ENCODE data around the gene EPB41. TPM values are rescaled to one million over a fixed set of nuclear protein-coding genes. Genes with fewer than 3 reads are reported as not detected.
"Not testable (repeated sequence)": the region's sequence is repeated elsewhere in the genome, so short reads cannot be mapped to it uniquely, and the experiment has no call there.

EPB41 gene
- polyA plus RNA-seq, 1 of the 3 experiments (the other 2 are of a cell fraction) = 7.4 TPM

GRCh38 chr1:28950449-28950848 is 36.1 kb downstream of the EPB41 start (continued):
- TF ChIP-seq USF1 (IDR thresholded peaks at IDR 0.05; ENCODE audit: borderline replicate concordance, low read depth) = no peak
- no peak for TF ChIP-seq FOSL2 (IDR thresholded peaks at IDR 0.05; ENCODE audit: borderline replicate concordance, low read depth)

GRCh38 chr1:28954126-28954726 is 39.9 kb downstream of the EPB41 start:
- H4K20me1 ChIP-seq (ENCODE audit: insufficient read depth) = no peaks in the 10 kb centered on the region
- ChIA-PET POLR2A (no interaction called here), CTCF (no interaction called here)
- H3F3A ChIP-seq (replicated peaks; ENCODE audit: insufficient read depth) = no peaks in the 10 kb centered on the region
- H3K27ac ChIP-seq (ENCODE audit: low read depth in 2 of 2, low read length in 1 of 2) = no peak overlapping the region
- no peaks in the 10 kb centered on the region for H3K9me2 ChIP-seq
- H3K4me1 ChIP-seq (ENCODE audit: control insufficient read depth in 1 of 2, insufficient read depth in 2 of 2, low read depth in 1 of 2, low read length in 1 of 2) = peaks cover 0 to 11% of the 10 kb centered on the region in 2 experiments; a peak in 2 of 4 replicates
- 52% methylated on average over 2 of the region's 2 CpGs for WGBS (ENCODE audit: low lambda C conversion rate)
- no peak for DNase-seq
- TF ChIP-seq NFIC (IDR thresholded peaks at IDR 0.05; ENCODE audit: borderline replicate concordance) (no peak), EZH2phosphoT487 (IDR thresholded peaks at IDR 0.05; ENCODE audit: borderline replicate concordance, low read depth) (no peak), EP300 (IDR thresholded peaks at IDR 0.05; ENCODE audit: borderline replicate concordance in 1 of 2, low read depth in 1 of 2, low read length in 1 of 2) (no peak), CHD2 (IDR thresholded peaks at IDR 0.05; ENCODE audit: low read length, partially characterized antibody) (no peak), RCOR1 (IDR thresholded peaks at IDR 0.05; ENCODE audit: low read length) (no peak)
- H2AFZ ChIP-seq (ENCODE audit: low read depth) = no peak overlapping the region
- H3K79me2 ChIP-seq (ENCODE audit: insufficient read depth) = no peaks in the 10 kb centered on the region
- H3K4me2 ChIP-seq = no peak overlapping the region
- no peaks in the 10 kb centered on the region for H3K9me3 ChIP-seq
- H3K27me3 ChIP-seq (ENCODE audit: insufficient read depth) = no peaks in the 10 kb centered on the region
- no peaks in the 10 kb centered on the region for H3K36me3 ChIP-seq (replicated peaks in 1 of 2; ENCODE audit: control insufficient read depth in 1 of 2, insufficient read depth in 2 of 2, low read length in 1 of 2)
- no peak overlapping the region for H3K9ac ChIP-seq
- no peak overlapping the region for H3K4me3 ChIP-seq (ENCODE audit: low read depth in 2 of 2, low read length in 1 of 2)

GRCh38 chr1:28956038-28956464 is 41.7 kb downstream of the EPB41 start:
- DNase-seq = no peak
- POLR2A ChIA-PET = no interaction called here

GRCh38 chr1:28962114-28962831 is 47.9 kb downstream of the EPB41 start:
- POLR2A ChIA-PET; H3K9me2 ChIP-seq; DNase-seq; H3K4me2 ChIP-seq; H3K4me1 ChIP-seq (ENCODE audit: control insufficient read depth in 1 of 2, insufficient read depth in 2 of 2, low read depth in 1 of 2, low read length in 1 of 2); CTCF ChIA-PET; H3K9ac ChIP-seq; H4K20me1 ChIP-seq (ENCODE audit: insufficient read depth); H3F3A ChIP-seq (replicated peaks; ENCODE audit: insufficient read depth); H2AFZ ChIP-seq (ENCODE audit: low read depth); H3K27me3 ChIP-seq (ENCODE audit: insufficient read depth); H3K36me3 ChIP-seq (replicated peaks in 1 of 2; ENCODE audit: control insufficient read depth in 1 of 2, insufficient read depth in 2 of 2, low read length in 1 of 2); H3K4me3 ChIP-seq (ENCODE audit: low read depth in 2 of 2, low read length in 1 of 2); H3K79me2 ChIP-seq (ENCODE audit: insufficient read depth); H3K9me3 ChIP-seq; H3K27ac ChIP-seq (ENCODE audit: low read depth in 2 of 2, low read length in 1 of 2): not testable (repeated sequence)
- 96% methylated on average over 13 of the region's 13 CpGs for WGBS (ENCODE audit: low lambda C conversion rate)

More at GRCh38 chr1:28956038-28956464, 41.7 kb downstream of the EPB41 start:
- no peak overlapping the region for H3K4me2 ChIP-seq
- H2AFZ ChIP-seq (ENCODE audit: low read depth) = no peak overlapping the region
- no peaks in the 10 kb centered on the region for H3K9me2 ChIP-seq
- no peaks in the 10 kb centered on the region for H4K20me1 ChIP-seq (ENCODE audit: insufficient read depth)
- H3K27ac ChIP-seq (ENCODE audit: low read depth in 2 of 2, low read length in 1 of 2) = no peak overlapping the region
- no peak overlapping the region for H3K9ac ChIP-seq
- CTCF ChIA-PET = interaction anchor here (1.2 kb wide), 1 partner anchor 130 kb away, joined by 3 read pairs; no protein-coding TSS in a partner anchor
- H3K4me3 ChIP-seq (ENCODE audit: low read depth in 2 of 2, low read length in 1 of 2) = no peak overlapping the region
- no peaks in the 10 kb centered on the region for H3K9me3 ChIP-seq
- H3K79me2 ChIP-seq (ENCODE audit: insufficient read depth) = no peaks in the 10 kb centered on the region
- 94% methylated on average over 2 of the region's 2 CpGs for WGBS (ENCODE audit: low lambda C conversion rate)
- TF ChIP-seq NFIC (IDR thresholded peaks at IDR 0.05; ENCODE audit: borderline replicate concordance) = no peak
- no peak for TF ChIP-seq CTCF (IDR thresholded peaks at IDR 0.05)
- no peak for TF ChIP-seq TAF1 (IDR thresholded peaks at IDR 0.05; ENCODE audit: borderline replicate concordance, low read depth, low read length)
- no peak for TF ChIP-seq YY1 (IDR thresholded peaks at IDR 0.05; ENCODE audit: low read depth)
- no peak for TF ChIP-seq GATA2 (CRISPR knock-in tag; IDR thresholded peaks at IDR 0.05)
- TF ChIP-seq CHD2 (IDR thresholded peaks at IDR 0.05; ENCODE audit: low read length, partially characterized antibody) = no peak
- no peak for TF ChIP-seq TEAD4 (IDR thresholded peaks at IDR 0.05; ENCODE audit: borderline replicate concordance, insufficient read depth)
- no peak for TF ChIP-seq MXI1 (IDR thresholded peaks at IDR 0.05; ENCODE audit: low read depth, low read length)
- TF ChIP-seq TCF12 (IDR thresholded peaks at IDR 0.05) = no peak
- peaks cover 0 to 11% of the 10 kb centered on the region in 2 experiments; a peak in 1 of 4 replicates for H3K4me1 ChIP-seq (ENCODE audit: control insufficient read depth in 1 of 2, insufficient read depth in 2 of 2, low read depth in 1 of 2, low read length in 1 of 2)
- no peaks in the 10 kb centered on the region for H3F3A ChIP-seq (replicated peaks; ENCODE audit: insufficient read depth)
- H3K36me3 ChIP-seq (replicated peaks in 1 of 2; ENCODE audit: control insufficient read depth in 1 of 2, insufficient read depth in 2 of 2, low read length in 1 of 2) = no peaks in the 10 kb centered on the region
- no peaks in the 10 kb centered on the region for H3K27me3 ChIP-seq (ENCODE audit: insufficient read depth)

Measured in SK-N-SH (cell line).